H9 (cell line): ENCODE data around the gene ZDHHC12. TPM values are rescaled to one million over a fixed set of nuclear protein-coding genes. Genes with fewer than 3 reads are reported as not detected.

Source experiments
- DNase-seq: peaks from one replicate; pipeline ENCODE4 v3.0.0-alpha.2; 2017
- H2AFZ ChIP-seq: one replicate; pipeline ENCODE4 v1.6.1; 2013; ENCODE audit warnings: mild to moderate bottlenecking, low read length, control low read depth, moderate library complexity
- H2AK5ac ChIP-seq: 2 replicates; pipeline ENCODE4 v1.6.1; 2013; ENCODE audit warnings: low read length, control low read depth, mixed read lengths; ENCODE audit not compliant: insufficient read length
- H2BK120ac ChIP-seq: one replicate; pipeline ENCODE4 v1.6.1; 2013; ENCODE audit warnings: low read depth, mild to moderate bottlenecking, low read length, control low read depth, inconsistent platforms; ENCODE audit not compliant: poor library complexity, severe bottlenecking
- H2BK12ac ChIP-seq: 2 replicates; pipeline ENCODE4 v1.6.1; 2013; ENCODE audit warnings: low read length, control low read depth, mixed read lengths, low read depth; ENCODE audit not compliant: insufficient read length
- H2BK15ac ChIP-seq: 2 replicates; pipeline ENCODE4 v1.6.1; 2013; ENCODE audit warnings: low read depth, low read length, control low read depth
- H2BK20ac ChIP-seq: one replicate; pipeline ENCODE4 v1.6.1; 2013; ENCODE audit warnings: low read depth, mild to moderate bottlenecking, low read length, control low read depth, inconsistent platforms; ENCODE audit not compliant: poor library complexity, severe bottlenecking
- H2BK5ac ChIP-seq: 2 replicates; pipeline ENCODE4 v1.6.1; 2013; ENCODE audit warnings: low read length, control low read depth, mixed read lengths; ENCODE audit not compliant: insufficient read length
- H3K14ac ChIP-seq: 2 replicates; pipeline ENCODE4 v1.6.1; 2013; ENCODE audit warnings: low read length, control low read depth; ENCODE audit not compliant: insufficient read depth
- H3K18ac ChIP-seq: 2 replicates; pipeline ENCODE4 v1.6.1; 2013; ENCODE audit warnings: low read depth, mild to moderate bottlenecking, mixed read lengths, low read length, control low read depth; ENCODE audit not compliant: insufficient read length
- H3K23ac ChIP-seq: 2 replicates; pipeline ENCODE4 v1.6.1; 2013; ENCODE audit warnings: low read length, control low read depth, mixed read lengths, low read depth; ENCODE audit not compliant: insufficient read length
- H3K23me2 ChIP-seq: 2 replicates; pipeline ENCODE4 v1.6.1; 2013; ENCODE audit warnings: low read depth, mild to moderate bottlenecking, mixed read lengths, low read length, control low read depth; ENCODE audit not compliant: insufficient read length, poor library complexity, severe bottlenecking
- H3K27ac ChIP-seq: 2 replicates; pipeline ENCODE4 v1.5.1; 2013; ENCODE audit warnings: low read length, control low read depth, mixed read lengths, low read depth; ENCODE audit not compliant: insufficient read length
- H3K27me3 ChIP-seq: 2 replicates; pipeline ENCODE4 v1.6.1; 2013; ENCODE audit warnings: low read length, control low read depth, inconsistent platforms; ENCODE audit not compliant: insufficient read depth
- H3K4ac ChIP-seq: 2 replicates; pipeline ENCODE4 v1.6.1; 2013; ENCODE audit warnings: low read depth, mild to moderate bottlenecking, control low read depth, inconsistent platforms, low read length, moderate library complexity
- H3K4me1 ChIP-seq: 2 replicates; pipeline ENCODE4 v1.6.1; 2013; ENCODE audit warnings: low read length, control low read depth, inconsistent platforms; ENCODE audit not compliant: insufficient read depth
- H3K4me2 ChIP-seq: 2 replicates; pipeline ENCODE4 v1.6.1; 2013; ENCODE audit warnings: low read length, control low read depth, mixed read lengths; ENCODE audit not compliant: insufficient read length, insufficient read depth
- H3K56ac ChIP-seq: 2 replicates; pipeline ENCODE4 v1.6.1; 2013; ENCODE audit warnings: low read depth, mild to moderate bottlenecking, mixed read lengths, low read length, control low read depth; ENCODE audit not compliant: insufficient read length
- H3K79me1 ChIP-seq: 2 replicates; pipeline ENCODE4 v1.6.1; 2013; ENCODE audit warnings: low read depth, mild to moderate bottlenecking, moderate library complexity, low read length, control low read depth, inconsistent platforms; ENCODE audit not compliant: insufficient read depth, poor library complexity, severe bottlenecking
- H3K79me2 ChIP-seq: 2 replicates; pipeline ENCODE4 v1.6.1; 2013; ENCODE audit warnings: low read length, control low read depth, inconsistent platforms; ENCODE audit not compliant: insufficient read depth
- H3K9ac ChIP-seq: 2 replicates; pipeline ENCODE4 v1.6.1; 2013; ENCODE audit warnings: low read length, control low read depth, mixed read lengths; ENCODE audit not compliant: insufficient read length; ENCODE audit errors: extremely low read depth
- H3K9me3 ChIP-seq: one replicate; pipeline ENCODE4 v1.6.1; 2013; ENCODE audit warnings: low read depth, low read length, inconsistent platforms; ENCODE audit not compliant: control insufficient read depth
- H3T11ph ChIP-seq: one replicate; pipeline ENCODE4 v1.6.1; 2013; ENCODE audit warnings: mild to moderate bottlenecking, low read length, control low read depth, inconsistent platforms
- H4K20me1 ChIP-seq: one replicate; pipeline ENCODE4 v1.6.1; 2013; ENCODE audit not compliant: control insufficient read depth, insufficient read length, insufficient read depth
- H4K5ac ChIP-seq: 2 replicates; pipeline ENCODE4 v1.6.1; 2013; ENCODE audit warnings: low read depth, mild to moderate bottlenecking, mixed read lengths, low read length, control low read depth; ENCODE audit not compliant: insufficient read length
- H4K8ac ChIP-seq: replicated peaks from 2 replicates; pipeline ENCODE4 v1.6.1; 2013; ENCODE audit warnings: low read length, control low read depth, mixed read lengths, low read depth; ENCODE audit not compliant: insufficient read length
- H4K91ac ChIP-seq: 2 replicates; pipeline ENCODE4 v1.6.1; 2013; ENCODE audit warnings: low read depth, mild to moderate bottlenecking, moderate library complexity, mixed read lengths, low read length, control low read depth; ENCODE audit not compliant: insufficient read length
- H3K27ac Mint-ChIP-seq, 3 experiments: 2 replicates in 2 of 3; 3 replicates in 1 of 3; pipeline ENCODE4 v1.8.0; 2020 to 2021; ENCODE audit warnings: mixed read lengths in 3 of 3, mild to moderate bottlenecking in 1 of 3, moderate library complexity in 1 of 3
- H3K27me3 Mint-ChIP-seq: 2 replicates; pipeline ENCODE4 v1.8.0; 2021; ENCODE audit warnings: low read depth, mild to moderate bottlenecking, moderate library complexity, mixed read lengths
- H3K36me3 Mint-ChIP-seq, 3 experiments: 2 replicates in 2 of 3; 3 replicates in 1 of 3; pipeline ENCODE4 v1.8.0; 2020 to 2021; ENCODE audit warnings: low read depth in 3 of 3, mixed read lengths in 3 of 3; ENCODE audit not compliant: insufficient read depth in 1 of 3
- H3K4me1 Mint-ChIP-seq, 2 experiments: 2 replicates each; pipeline ENCODE4 v1.8.0; 2020; ENCODE audit warnings: mixed read lengths in 2 of 2
- H3K4me3 Mint-ChIP-seq, 2 experiments: 2 replicates in 1 of 2; 3 replicates in 1 of 2; pipeline ENCODE4 v1.8.0; 2020 to 2021; ENCODE audit warnings: mild to moderate bottlenecking in 2 of 2, mixed read lengths in 2 of 2, moderate library complexity in 1 of 2
- H3K9me3 Mint-ChIP-seq, 2 experiments: 2 replicates in 1 of 2; 3 replicates in 1 of 2; pipeline ENCODE4 v1.8.0; 2020; ENCODE audit warnings: mild to moderate bottlenecking in 2 of 2, mixed read lengths in 2 of 2, moderate library complexity in 1 of 2
- WGBS: extraction: QIAGEN DNeasy Blood & Tissue Kit; methylation state at CpG from one replicate; pipeline ENCODE4 v1.1.7; 2013; ENCODE audit warnings: missing lambda C conversion rate, low lambda C conversion rate, mixed read lengths; ENCODE audit not compliant: insufficient read length; ENCODE audit errors: extremely low coverage; 5-methylcytosine and 5-hydroxymethylcytosine counted together
- total RNA-seq: library from RNA; stranded (reverse); gene quantifications from 2 replicates; pipeline ENCODE4 v1.2.1, GENCODE V29; 2021
- TF ChIP-seq, protein P1 (sequence below): fragments of 200-600 bp; sonication (generic); conservative IDR thresholded peaks from 3 replicates; pipeline ENCODE4 v1.8.0; 2021; ENCODE audit warnings: antibody characterized with exemption, mild to moderate bottlenecking

ZDHHC12 gene
- total RNA-seq, 1 experiment from 2014 or later, result 42.8 TPM

DNA sequence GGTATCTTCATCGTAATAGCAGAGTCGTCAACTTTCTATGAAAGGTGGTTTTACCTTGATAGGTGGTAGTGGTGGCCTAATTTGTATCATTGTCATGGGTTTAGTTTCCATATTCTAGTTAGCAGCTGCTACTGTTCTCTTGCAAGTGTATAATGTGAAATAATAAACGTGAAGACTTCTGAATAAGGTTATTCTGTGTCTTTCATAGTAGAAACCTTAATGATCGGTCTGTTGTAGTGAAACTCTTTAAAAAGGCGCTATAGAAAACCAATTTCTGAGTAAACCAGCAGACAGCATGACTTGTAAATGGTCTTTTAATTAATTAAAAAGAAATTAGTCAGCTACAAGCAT lies 33.3 kb downstream of the ZDHHC12 start:
- H3K23ac ChIP-seq, result no peak overlapping the region
- peaks cover 27% of the 10 kb centered on the region; the same call in 1 of the 2 replicates for H3K79me2 ChIP-seq
- no peaks in the 10 kb centered on the region for H3K27me3 Mint-ChIP-seq
- peaks cover 61 to 73% (median 62%) of the 10 kb centered on the region in 3 experiments for H3K36me3 Mint-ChIP-seq
- H2BK15ac ChIP-seq, result no peak overlapping the region
- no peaks in the 10 kb centered on the region for H4K20me1 ChIP-seq
- no peak overlapping the region for H3K14ac ChIP-seq
- H2BK20ac ChIP-seq, result no peak overlapping the region
- no peaks in the 10 kb centered on the region; the same call in 1 of the 2 replicates for H3K4me1 ChIP-seq
- peak overlapping the region; percentile 95 to 99 (median 96) for H3K27ac Mint-ChIP-seq
- DNase-seq, result no peak
- no peak overlapping the region for H4K91ac ChIP-seq
- H2AK5ac ChIP-seq, result no peak overlapping the region
- H2BK120ac ChIP-seq, result no peak overlapping the region
- H2AFZ ChIP-seq, result no peak overlapping the region
- H3K9ac ChIP-seq, result peak overlapping the region; percentile 96
- no peak overlapping the region for H4K8ac ChIP-seq
- peak overlapping the region; percentile 59 for H3K27ac ChIP-seq
- WGBS, result no CpG with 5 or more reads among the region's 5 CpGs
- H3K4me3 Mint-ChIP-seq, result peak overlapping the region; percentile 93 to 99
- H3K4ac ChIP-seq, result no peak overlapping the region
- H3K4me2 ChIP-seq, result peak overlapping the region; percentile 100
- H3K79me1 ChIP-seq, result no peaks in the 10 kb centered on the region
- H3K4me1 Mint-ChIP-seq, result peaks cover 36 to 44% of the 10 kb centered on the region in 2 experiments
- H3K23me2 ChIP-seq, result peaks cover 11% of the 10 kb centered on the region
- H3K56ac ChIP-seq, result no peak overlapping the region
- no peaks in the 10 kb centered on the region for H3K9me3 ChIP-seq
- H3T11ph ChIP-seq, result no peak overlapping the region
- H2BK12ac ChIP-seq, result no peak overlapping the region
- peak overlapping the region; percentile 96 for H2BK5ac ChIP-seq
- TF ChIP-seq, protein P1, sequence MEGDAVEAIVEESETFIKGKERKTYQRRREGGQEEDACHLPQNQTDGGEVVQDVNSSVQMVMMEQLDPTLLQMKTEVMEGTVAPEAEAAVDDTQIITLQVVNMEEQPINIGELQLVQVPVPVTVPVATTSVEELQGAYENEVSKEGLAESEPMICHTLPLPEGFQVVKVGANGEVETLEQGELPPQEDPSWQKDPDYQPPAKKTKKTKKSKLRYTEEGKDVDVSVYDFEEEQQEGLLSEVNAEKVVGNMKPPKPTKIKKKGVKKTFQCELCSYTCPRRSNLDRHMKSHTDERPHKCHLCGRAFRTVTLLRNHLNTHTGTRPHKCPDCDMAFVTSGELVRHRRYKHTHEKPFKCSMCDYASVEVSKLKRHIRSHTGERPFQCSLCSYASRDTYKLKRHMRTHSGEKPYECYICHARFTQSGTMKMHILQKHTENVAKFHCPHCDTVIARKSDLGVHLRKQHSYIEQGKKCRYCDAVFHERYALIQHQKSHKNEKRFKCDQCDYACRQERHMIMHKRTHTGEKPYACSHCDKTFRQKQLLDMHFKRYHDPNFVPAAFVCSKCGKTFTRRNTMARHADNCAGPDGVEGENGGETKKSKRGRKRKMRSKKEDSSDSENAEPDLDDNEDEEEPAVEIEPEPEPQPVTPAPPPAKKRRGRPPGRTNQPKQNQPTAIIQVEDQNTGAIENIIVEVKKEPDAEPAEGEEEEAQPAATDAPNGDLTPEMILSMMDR, result no peak
- H3K18ac ChIP-seq, result peak overlapping the region; percentile 79
- peaks cover 0 to 5% of the 10 kb centered on the region in 2 experiments; a peak in 2 of 5 replicates for H3K9me3 Mint-ChIP-seq
- no peaks in the 10 kb centered on the region for H3K27me3 ChIP-seq
- H4K5ac ChIP-seq, result no peak overlapping the region
